Mucosa of descending colon (tissue), 3 donors: ENCODE results near the gene MAGEA4. TPM values are rescaled to one million over a fixed set of nuclear protein-coding genes. Genes with fewer than 3 reads are reported as not detected.
"Not testable (repeated sequence)": the region's sequence is repeated elsewhere in the genome, so short reads cannot be mapped to it uniquely, and the experiment has no call there.

ENCODE experiments used
- ATAC-seq: fragments of 200-7000 bp; cut with Tn5 transposase; one replicate; pipeline ENCODE4 v1.9.1; 2020; ENCODE audit warnings: mild to moderate bottlenecking, moderate library complexity
- DNase-seq, 3 donors: peaks; one replicate each; pipeline ENCODE4 v3.0.0-alpha.2; 2020
- H3K36me3 ChIP-seq: fragments of 200-600 bp; one replicate; pipeline ENCODE4 v1.8.0; 2021; ENCODE audit warnings: low read depth, mild to moderate bottlenecking
- H3K4me1 ChIP-seq: fragments of 200-600 bp; one replicate; pipeline ENCODE4 v1.8.0; 2021; ENCODE audit warnings: low read depth, mild to moderate bottlenecking
- H3K4me3 ChIP-seq: fragments of 200-600 bp; one replicate; pipeline ENCODE4 v1.8.0; 2021; ENCODE audit warnings: mild to moderate bottlenecking
- H3K9me3 ChIP-seq: fragments of 200-600 bp; one replicate; pipeline ENCODE4 v1.8.0; 2021; ENCODE audit warnings: mild to moderate bottlenecking
- CTCF ChIP-seq: fragments of 200-600 bp; IDR thresholded peaks from one replicate; pipeline ENCODE4 v1.8.0; 2022; ENCODE audit warnings: antibody characterized with exemption, mild to moderate bottlenecking
- intact Hi-C, 2 donors: fragments of 100-400 bp; cut with DNase I in 1 of 2; cut with micrococcal nuclease in 1 of 2; formaldehyde crosslinking; loops; one replicate each; pipeline versions ENCODE4 v1.11.0 to v1.11.1; 2022; cut with DNase I, micrococcal nuclease
- total RNA-seq, 3 donors: library from RNA; stranded (reverse); fragmentation: NEBNext Ultra II Directional in 2 of 3; extraction: Animal tissue kit (Norgen Biotek cat#: 25700) in 2 of 3; gene quantifications; one replicate each; pipeline versions ENCODE4 v1.2.1 to v1.2.4, GENCODE V29; 2021 to 2023
- donor health status: DM: no; HTN: no; CAD: no; lungs with moderate emphysema.
- donor health status: DM: no; HTN: no; CAD: no.
- donor health status: DM: no; HTN: yes; CAD: no.

The MAGEA4 gene
- total RNA-seq, 3 donors from 2014 or later = not detected

GRCh38 chrX:151899622-151900021, 13.1 kb upstream of the MAGEA4 start:
- Histone ChIP-seq H3K4me1 (no peaks in the 10 kb centered on the region), H3K4me3 (no peak overlapping the region), H3K9me3 (no peaks in the 10 kb centered on the region), H3K36me3 (no peaks in the 10 kb centered on the region)
- TF ChIP-seq CTCF = no peak
- no peak for ATAC-seq
- intact Hi-C loops = no loop called here
- no peak for DNase-seq

GRCh38 chrX:151901826-151902225, 10.9 kb upstream of the MAGEA4 start:
- no peaks in the 10 kb centered on the region for H3K9me3 ChIP-seq
- TF ChIP-seq CTCF = no peak
- no peak overlapping the region for H3K4me3 ChIP-seq
- H3K4me1 ChIP-seq = no peaks in the 10 kb centered on the region
- ATAC-seq (no peak), DNase-seq (no peak)
- no peaks in the 10 kb centered on the region for H3K36me3 ChIP-seq
- intact Hi-C loops = no loop called here

GRCh38 chrX:151902813-151903591, 9.7 kb upstream of the MAGEA4 start:
- peak in 2 of 3 donors; percentile 16 to 31 for DNase-seq
- no peak for TF ChIP-seq CTCF
- Histone ChIP-seq H3K9me3 (no peaks in the 10 kb centered on the region), H3K4me1 (no peaks in the 10 kb centered on the region), H3K4me3 (no peak overlapping the region), H3K36me3 (no peaks in the 10 kb centered on the region)
- intact Hi-C loops = no loop called here
- ATAC-seq = peak; percentile 95

GRCh38 chrX:151904989-151905388, 7.7 kb upstream of the MAGEA4 start:
- DNase-seq (no peak), ATAC-seq (no peak)
- H3K4me1 ChIP-seq = no peaks in the 10 kb centered on the region
- intact Hi-C loops = no loop called here
- no peak overlapping the region for H3K4me3 ChIP-seq
- H3K36me3 ChIP-seq = no peaks in the 10 kb centered on the region
- H3K9me3 ChIP-seq = no peaks in the 10 kb centered on the region
- no peak for TF ChIP-seq CTCF

GRCh38 chrX:151912221-151912620, 468 bp upstream of the MAGEA4 start:
- intact Hi-C loops = no loop called here
- Histone ChIP-seq H3K36me3 (no peaks in the 10 kb centered on the region), H3K9me3 (no peaks in the 10 kb centered on the region), H3K4me1 (no peaks in the 10 kb centered on the region), H3K4me3 (no peak overlapping the region)
- no peak for TF ChIP-seq CTCF
- DNase-seq = no peak
- ATAC-seq = no peak

GRCh38 chrX:151918736-151919135, 6.0 kb downstream of the MAGEA4 start:
- ATAC-seq, H3K4me1 ChIP-seq, H3K4me3 ChIP-seq, DNase-seq, intact Hi-C loops, H3K36me3 ChIP-seq, H3K9me3 ChIP-seq: not testable (repeated sequence)
